ENCODE measurements around the gene ULK2.

DNA sequence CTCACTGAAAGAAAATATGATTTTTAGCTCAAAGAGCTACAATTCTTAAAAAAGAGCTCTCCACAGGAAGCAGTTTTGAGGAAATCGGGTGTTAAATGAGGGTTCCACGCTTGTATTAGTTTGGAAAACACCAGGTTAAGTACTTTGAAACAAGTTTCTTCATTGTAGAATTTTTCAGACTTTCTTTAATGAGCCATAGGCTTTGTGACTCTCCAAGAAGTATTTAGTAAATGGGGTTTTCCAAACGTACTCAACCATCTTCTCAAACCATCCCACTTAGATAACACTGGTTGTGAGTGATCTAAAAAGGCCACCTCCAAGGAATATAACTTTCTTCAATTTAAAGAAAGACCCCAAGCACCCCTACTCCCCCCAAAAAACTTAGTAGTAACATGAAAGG is 2.7 kb downstream of the ULK2 start:
- TF ChIP-seq, protein P1, sequence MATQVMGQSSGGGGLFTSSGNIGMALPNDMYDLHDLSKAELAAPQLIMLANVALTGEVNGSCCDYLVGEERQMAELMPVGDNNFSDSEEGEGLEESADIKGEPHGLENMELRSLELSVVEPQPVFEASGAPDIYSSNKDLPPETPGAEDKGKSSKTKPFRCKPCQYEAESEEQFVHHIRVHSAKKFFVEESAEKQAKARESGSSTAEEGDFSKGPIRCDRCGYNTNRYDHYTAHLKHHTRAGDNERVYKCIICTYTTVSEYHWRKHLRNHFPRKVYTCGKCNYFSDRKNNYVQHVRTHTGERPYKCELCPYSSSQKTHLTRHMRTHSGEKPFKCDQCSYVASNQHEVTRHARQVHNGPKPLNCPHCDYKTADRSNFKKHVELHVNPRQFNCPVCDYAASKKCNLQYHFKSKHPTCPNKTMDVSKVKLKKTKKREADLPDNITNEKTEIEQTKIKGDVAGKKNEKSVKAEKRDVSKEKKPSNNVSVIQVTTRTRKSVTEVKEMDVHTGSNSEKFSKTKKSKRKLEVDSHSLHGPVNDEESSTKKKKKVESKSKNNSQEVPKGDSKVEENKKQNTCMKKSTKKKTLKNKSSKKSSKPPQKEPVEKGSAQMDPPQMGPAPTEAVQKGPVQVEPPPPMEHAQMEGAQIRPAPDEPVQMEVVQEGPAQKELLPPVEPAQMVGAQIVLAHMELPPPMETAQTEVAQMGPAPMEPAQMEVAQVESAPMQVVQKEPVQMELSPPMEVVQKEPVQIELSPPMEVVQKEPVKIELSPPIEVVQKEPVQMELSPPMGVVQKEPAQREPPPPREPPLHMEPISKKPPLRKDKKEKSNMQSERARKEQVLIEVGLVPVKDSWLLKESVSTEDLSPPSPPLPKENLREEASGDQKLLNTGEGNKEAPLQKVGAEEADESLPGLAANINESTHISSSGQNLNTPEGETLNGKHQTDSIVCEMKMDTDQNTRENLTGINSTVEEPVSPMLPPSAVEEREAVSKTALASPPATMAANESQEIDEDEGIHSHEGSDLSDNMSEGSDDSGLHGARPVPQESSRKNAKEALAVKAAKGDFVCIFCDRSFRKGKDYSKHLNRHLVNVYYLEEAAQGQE (IDR thresholded peaks at IDR 0.05; ENCODE audit: borderline replicate concordance): no peak
- TF ChIP-seq, protein P2, sequence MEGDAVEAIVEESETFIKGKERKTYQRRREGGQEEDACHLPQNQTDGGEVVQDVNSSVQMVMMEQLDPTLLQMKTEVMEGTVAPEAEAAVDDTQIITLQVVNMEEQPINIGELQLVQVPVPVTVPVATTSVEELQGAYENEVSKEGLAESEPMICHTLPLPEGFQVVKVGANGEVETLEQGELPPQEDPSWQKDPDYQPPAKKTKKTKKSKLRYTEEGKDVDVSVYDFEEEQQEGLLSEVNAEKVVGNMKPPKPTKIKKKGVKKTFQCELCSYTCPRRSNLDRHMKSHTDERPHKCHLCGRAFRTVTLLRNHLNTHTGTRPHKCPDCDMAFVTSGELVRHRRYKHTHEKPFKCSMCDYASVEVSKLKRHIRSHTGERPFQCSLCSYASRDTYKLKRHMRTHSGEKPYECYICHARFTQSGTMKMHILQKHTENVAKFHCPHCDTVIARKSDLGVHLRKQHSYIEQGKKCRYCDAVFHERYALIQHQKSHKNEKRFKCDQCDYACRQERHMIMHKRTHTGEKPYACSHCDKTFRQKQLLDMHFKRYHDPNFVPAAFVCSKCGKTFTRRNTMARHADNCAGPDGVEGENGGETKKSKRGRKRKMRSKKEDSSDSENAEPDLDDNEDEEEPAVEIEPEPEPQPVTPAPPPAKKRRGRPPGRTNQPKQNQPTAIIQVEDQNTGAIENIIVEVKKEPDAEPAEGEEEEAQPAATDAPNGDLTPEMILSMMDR (IDR thresholded peaks at IDR 0.05; ENCODE audit: poor library complexity, severe bottlenecking): no peak
- TF ChIP-seq MXI1 (conservative IDR thresholded peaks at IDR 0.05; ENCODE audit: poor library complexity, severe bottlenecking): no peak
- no peak for TF ChIP-seq POLR2AphosphoS5 (IDR thresholded peaks at IDR 0.05)

All from neural cell (in vitro differentiated cells).